GM18868 (cell line): Measurements from ENCODE around the gene ASB13.
A peak's percentile ranks its signal among the peaks of the same experiment; 100 is the strongest.
"Not testable (repeated sequence)": the region's sequence is repeated elsewhere in the genome, so short reads cannot be mapped to it uniquely, and the experiment has no call there.

ENCODE experiments used
- ATAC-seq: cut with Tn5 transposase; IDR thresholded peaks from one replicate; pipeline ENCODE4 v1.9.1; 2021; ENCODE audit warnings: mild to moderate bottlenecking, moderate library complexity; ENCODE audit not compliant: unreplicated experiment

The ASB13 gene

DNA sequence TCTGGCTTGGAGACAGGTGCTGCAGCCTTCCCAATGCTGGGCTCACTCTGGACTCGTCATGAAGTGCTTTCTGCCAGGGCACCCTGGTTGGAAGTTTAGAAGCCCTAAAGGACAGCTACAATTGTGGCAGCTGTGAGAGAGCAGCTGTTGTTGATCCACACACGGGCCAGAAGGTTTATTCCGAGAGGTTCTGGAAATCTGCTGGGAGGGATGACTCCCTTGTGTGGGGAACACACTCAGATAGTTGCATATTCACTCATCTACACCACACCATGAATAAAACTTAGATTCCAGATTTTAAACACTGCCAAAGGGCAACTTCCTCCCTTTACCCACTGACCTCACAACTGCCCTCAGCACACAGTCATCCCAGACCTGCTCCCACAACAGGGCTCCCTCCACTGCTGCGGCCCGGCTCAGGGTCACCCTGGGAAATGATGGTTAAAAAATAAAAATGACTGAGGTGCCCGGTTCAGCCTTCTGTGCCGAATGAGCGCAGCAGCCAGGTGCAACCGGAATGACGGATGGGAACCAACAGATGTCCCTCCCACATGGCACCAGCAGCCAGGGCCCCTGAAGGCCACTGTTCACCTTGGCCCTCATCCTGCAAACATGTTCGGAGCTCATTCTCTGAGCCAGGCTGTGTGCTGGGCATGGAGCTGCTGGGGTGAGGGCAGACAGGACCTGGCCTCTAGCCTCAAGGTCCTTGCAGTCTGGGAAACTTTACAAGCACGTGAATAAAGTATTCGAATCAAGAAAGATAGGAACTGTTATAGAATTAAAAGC, 40.2 kb downstream of the ASB13 start:
- no peak for ATAC-seq

DNA sequence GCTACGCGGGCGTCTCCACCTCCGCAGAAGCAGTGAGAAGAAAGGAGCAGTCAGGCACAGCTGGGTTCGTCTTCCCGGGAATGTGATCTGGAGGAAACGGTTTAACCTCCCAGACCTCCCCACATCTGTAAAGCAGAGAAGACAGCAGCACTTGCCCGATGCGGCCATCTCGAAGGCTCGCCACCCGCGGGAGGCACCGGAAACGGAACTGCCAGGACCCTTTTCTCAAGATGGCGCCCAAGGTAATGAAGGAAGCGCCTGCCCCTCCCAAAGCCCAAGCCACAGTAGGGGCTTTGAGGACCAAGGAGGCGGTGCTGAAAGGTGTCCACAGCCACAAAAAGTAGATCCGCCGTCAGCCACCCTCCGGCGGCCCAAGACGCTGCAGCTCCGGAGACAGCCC, 41.7 kb downstream of the ASB13 start:
- no peak for ATAC-seq

DNA sequence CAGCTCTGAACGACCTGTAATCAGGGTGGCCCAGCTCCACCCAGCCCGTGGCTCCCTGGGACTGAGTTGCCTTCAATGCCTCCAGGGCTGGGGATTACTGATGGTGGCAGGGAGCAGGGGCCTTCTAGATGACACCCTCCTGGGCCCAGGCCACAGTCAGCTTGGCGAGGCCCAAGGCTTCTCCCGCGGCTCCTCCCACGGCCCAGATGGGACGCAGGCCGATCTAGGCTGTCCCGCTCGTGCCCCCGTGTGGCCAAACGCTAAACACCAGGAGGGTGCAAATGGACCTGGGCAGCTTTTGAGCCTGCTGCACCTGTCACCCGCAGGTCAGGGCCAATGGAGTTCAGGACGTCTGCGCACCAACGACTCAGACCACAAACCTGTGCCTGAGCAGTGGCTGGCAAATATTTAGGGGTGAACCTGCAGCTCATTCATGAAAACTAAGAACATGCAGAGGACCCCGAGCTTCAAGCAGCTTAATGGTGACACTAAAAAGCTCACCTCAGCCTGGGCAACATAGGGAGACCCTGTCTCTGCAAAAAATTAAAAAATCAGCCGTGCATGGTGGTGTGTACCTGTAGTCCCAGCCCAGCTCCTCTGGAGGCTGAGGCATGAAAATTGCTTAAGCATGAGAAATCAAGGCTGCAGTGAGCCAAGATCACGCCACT, 43.2 kb downstream of the ASB13 start:
- peak; percentile 97 for ATAC-seq

DNA sequence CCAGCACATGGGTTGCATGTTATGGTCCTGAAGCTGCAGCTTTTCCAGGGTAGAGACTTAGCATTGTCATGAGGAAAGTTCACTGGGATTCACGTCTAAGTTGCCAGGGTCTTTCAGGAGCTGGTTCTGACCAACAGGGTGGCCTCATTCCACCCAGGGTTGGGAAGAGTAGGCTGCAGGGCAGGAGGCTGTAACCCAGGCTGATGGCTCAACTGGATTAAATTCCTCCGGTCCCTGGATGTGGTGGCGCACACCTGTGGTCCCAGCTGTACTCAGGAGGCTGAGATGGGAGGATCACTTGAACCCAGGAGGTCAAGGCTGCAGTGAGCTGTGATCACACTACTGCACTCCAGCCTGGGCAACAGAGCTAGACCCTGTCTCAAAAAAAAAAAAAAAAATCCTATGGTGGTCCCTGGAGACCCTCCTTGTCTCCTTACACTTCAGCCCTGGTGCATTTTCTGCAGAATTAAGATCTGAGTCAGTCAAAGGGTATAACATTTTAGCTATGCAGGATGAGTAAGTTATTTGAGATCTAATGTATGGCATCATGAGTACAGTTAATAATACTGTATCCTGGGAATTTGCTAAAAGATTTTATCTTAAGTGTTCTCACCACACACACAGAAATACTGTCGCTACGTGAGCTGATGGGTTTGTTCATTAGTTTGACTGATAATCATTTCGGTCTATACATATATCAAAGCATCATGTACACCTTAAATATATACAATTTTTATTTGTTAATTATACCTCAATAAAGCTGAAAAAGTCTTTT, 44.0 kb downstream of the ASB13 start:
- no peak for ATAC-seq

DNA sequence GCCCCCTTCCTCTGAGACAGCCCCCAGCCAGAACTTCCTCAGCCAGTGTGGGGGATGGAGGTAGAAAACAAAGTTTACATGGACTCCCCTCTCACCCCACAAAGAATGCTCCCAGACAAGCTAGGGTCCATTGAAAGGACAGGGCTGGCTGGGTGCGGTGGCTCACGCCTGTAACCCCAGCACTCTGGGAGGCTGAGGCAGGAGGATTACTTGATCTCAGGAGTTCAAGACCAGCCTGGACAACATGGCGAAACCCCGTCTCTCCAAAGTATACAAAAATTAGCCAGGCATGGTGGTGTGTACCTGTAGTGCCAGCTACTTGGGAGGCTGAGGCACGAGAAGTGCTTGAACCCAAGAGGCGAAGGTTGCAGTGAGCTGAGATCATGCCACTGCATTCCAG, 45.0 kb downstream of the ASB13 start:
- ATAC-seq: not testable (repeated sequence)

DNA sequence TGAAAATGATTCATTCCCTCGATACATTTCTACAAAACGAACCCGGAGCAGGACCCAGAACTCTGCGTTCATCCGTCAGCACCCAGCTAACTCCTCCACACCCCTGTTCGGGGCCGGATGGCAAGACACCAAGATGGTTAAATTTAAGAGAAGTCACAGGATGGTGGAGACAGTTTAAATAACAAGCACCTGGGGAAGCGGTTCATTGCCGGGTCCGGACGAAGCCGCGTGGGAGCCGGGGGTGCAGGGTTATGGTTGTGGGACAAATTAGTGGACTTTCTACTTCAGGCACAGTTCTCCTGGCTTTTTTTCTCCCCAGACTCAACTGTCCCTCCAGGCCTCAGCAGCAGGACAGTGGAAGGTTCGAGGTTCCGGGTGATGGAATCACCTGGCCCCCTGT, 45.4 kb downstream of the ASB13 start:
- no peak for ATAC-seq

DNA sequence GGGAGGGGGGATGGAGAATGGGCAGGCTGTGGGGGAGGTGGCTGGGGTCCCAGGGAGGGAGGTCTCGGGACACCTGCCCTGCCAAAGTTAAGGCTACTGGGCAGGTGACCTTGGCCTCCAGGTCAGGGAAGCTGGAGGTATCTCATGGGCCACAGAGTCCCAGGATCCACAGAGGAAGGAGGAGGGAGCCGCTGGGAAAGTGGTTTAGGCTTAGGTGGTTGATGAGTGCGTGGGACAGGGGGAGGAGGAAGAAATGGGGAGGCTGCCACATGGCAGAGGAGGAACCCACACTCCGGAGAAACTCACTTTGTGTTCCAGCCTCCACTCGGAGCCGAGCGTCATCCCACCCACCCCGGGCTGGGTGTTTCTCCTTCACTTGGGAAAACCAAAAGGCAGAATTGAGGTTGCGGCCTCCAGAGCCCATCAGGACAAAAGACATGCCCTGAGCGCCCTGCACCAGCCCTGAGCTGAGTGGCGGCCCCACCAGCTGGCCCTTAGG, 46.1 kb downstream of the ASB13 start:
- no peak for ATAC-seq

DNA sequence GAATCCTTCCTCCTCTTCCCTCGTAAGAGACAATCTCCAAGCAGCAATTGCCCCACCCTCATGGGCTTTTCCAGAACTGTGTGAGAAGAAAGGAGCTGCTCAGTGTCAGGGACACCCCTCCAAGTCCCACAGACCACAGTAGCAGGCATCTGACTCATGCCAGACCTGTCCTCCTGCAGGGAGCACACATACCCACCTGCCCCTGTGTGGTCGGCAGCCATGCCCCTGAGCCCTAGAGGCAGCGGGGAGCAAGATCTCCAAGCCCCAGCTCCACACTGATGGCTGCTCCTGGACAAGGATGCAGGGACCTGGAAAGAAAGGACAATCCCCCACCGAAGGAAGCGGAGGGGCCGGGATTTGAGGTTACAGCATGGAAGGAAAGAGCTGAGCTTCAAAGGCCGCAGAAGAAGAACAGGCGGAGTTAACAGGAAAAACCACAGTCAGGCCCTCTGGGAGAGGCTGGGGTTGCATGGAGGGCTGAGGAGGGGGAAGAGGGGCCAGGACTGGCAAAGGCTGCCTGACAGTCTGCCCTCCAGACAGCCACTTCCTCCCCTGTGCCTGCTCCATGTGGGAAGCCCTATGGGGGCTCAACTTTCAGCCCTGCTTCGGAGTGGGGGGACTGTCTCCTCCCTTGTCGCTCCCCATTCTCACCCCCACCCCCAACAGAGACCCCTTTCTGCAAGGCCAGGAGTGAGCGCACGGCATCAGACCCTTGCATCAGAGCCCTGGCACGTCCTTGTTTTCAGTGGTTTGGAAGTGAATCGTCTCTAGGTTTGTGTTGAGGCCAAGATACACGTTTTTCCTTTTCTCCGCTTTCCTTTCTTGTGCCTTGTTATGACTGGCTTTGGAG, 46.8 kb downstream of the ASB13 start:
- ATAC-seq: no peak

DNA sequence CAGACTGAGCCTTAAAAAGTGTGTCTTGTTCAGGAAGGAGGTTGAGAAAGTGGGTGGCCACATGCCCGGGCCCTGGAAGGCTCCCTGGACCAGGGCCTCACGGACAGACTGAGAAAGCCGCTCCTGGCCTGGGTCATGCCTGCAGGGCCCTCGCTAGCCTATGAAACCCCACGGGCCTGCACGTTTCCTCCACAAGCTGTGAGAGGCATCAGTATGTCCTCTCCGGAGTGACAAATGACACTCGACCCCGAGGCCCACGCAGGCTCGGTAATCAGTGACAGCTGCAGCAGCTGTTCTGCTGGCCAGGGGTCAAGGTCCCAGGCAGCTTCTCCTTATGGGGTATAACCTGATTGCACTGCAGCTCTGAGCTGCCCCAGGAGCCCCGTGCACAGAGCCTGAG, 47.6 kb downstream of the ASB13 start:
- ATAC-seq: no peak

DNA sequence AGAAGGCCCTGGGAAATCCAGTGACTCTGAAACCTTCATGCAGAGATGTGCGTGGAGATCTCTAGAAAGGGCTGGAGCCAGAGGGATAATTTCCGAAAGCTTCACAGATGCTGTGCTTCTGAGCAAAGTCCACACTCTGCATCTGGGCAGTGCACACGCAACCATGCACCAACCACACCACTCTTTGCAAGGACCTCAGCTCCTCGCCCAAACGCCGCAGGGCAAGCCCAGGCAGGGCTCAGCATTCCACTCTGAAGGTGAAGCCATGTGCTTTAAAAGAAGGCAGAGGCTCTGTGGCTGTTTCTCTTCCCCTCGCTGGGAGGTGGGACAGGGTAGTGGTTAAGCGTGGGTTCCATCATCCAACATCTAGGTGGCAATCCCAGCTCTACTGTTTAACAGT, 48.4 kb downstream of the ASB13 start:
- no peak for ATAC-seq

DNA sequence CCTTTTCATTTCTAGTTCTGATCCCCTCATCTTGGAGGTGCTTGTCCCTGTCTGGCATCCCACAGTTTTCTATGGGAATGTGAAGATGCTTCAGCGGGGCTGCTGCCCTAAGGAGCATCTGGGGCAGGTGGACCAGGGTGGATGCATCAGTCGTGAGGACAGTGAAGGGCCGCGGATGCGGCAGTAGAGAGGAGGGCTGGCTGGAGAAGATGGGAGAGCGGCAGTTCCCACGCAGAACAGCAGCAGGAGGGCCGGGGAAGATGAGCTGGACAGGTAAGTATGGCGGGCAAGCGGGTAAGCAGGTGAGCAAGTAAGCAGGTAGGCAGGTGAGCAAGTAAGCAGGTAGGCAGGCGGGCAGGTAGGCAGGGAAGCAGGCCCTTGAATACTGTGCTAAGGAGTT, 48.9 kb downstream of the ASB13 start:
- no peak for ATAC-seq

DNA sequence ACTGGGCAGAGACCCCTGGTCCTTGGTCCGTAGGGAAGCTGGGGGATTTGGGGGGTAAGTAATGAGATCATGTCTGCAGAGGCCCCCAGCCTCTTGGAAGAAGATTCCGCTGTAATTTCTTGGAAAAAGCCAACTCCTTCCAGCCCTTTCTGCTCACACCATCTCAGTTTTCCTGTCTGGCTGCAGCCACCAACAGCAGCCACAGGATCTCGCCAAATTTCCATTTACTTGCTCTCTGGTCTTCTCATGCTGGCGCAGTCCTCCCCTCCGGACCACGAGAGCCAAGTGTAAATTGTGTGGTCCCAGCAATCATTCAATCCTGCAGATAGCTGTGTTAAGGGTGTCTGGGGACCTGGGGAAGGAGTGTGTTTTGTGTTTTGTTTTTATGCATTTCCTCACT, 49.6 kb downstream of the ASB13 start:
- no peak for ATAC-seq

DNA sequence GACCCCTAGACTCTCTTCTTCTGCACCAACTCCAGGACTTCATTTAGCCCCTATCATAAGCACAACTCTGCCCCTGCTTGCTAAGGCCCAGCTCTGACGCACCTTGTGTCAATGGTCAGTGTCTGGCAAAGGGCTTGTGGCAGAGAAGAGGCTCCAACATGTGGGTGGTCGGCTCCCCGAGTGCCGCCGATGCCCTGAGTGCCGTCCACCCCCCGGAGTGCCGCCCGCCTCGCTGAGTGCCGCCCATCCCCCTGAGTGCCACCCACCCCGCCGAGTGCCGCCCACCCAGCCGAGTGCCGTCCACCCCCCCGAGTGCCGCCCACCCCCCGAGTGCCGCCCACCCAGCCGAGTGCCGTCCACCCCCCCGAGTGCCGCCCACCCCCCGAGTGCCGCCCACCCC, 50.3 kb downstream of the ASB13 start:
- ATAC-seq: no peak

DNA sequence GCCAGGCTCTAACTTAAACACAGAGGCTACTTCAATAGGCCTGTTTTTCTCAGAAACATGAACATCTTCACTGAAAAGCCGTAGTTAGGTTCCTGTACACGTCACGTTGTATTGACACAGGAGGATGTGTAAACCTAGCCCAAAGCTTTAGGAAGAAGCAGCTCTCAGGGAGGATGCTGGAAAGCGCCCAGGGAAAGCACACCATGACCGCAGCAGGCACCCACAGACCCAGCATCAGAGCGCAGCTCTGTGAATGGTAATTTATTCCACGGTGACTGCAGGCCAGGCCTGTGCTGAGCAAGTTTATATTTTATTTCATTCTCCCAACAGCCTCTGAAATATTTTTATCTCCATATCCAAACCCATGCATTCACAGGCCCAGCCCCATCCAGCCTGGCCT, 51.1 kb downstream of the ASB13 start:
- no peak for ATAC-seq

DNA sequence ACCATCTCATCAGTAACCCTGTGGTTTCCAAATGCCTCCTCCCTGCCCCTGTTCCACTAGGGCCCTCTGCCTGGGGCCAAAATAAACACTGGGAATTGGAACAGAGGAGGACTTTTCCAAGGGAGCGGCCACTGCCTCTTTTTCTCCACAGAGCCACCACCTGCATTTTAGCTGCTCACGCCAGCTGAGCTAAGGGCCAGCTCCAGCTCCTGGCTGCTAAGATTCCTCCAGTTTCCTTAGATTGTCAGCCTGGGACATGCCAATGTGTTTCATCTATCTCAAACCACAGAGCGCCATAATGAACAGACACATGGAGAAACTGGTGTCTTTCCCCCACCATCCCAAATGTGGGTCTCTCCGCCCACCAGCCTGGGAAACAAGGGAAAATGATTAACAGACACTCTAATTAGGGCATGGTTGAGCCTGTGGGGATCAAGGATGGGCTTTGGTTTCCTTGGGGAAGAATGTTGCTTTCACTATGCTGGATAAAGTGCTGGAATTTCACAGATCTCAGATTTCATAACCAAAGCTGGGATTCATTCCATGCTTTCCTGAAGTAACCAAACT, 52.2 kb downstream of the ASB13 start:
- ATAC-seq: no peak

DNA sequence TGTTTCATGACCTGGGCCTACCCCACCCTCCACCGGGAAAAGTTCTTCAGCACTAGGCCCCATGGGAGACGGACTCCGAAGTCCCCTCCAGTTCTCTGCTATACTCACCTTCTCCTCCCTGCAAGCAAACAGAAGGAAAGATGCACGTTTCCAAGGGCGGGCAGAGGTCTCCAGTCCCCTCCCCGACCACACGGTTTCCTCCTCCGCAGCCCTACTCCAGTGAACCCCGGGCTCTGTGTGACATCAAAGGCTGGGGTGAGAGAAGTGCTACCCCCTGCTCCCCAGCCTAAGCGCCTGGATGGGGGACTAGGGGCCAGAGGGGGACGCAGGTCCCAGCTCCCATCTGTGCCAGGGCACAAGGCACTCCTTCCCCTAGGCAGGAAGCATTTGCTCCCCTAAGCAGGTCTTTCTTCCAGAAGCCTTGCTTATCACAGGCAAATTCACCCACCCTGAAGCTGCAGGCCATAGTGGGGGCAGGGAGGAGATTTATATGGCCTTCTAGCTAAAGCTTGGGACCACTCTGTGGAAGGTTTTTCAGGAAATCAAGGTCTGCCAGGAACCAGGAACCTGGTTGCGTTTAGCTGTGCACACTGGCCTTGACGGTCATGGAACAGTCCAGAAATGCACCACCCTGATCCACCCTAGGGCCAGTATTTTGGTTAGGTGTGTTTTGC, 52.8 kb downstream of the ASB13 start:
- ATAC-seq: no peak

DNA sequence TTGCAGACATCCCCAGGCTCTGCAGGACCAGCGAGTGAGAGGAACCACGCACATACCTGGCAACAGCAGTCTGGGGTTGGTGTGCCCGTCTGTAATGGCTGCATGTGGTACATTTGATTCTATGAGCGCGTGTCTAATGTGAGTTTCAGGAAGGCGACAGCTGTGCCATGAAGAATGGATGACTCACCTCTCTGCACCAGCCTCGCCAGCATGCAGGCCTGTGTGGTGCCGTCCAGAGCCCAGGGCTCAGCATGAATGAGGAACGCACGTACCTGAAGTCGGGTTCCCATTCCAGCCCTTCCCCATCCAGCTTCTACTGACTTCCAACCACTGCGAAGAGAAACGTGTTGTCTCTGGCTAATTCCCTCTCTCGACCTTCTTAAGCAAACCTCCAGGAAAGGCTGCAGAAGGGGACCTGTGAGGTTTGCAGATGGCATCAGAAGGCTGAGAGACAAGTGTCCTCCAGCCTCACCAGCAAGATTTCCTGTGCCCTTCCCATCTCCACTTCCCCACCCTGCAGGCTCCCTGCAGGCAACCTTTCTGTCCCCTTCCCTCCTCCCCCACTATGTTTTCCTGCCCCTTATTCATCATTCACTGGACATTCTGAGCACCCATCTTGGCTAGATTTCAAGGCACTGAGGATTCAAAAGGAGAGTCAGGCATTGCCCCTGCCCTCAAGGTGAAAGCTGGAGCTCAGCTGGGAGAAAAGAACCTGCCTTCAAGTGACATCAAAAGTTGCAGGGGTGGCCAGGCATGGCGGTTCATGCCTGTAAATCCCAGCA, 54.3 kb downstream of the ASB13 start:
- ATAC-seq: no peak

DNA sequence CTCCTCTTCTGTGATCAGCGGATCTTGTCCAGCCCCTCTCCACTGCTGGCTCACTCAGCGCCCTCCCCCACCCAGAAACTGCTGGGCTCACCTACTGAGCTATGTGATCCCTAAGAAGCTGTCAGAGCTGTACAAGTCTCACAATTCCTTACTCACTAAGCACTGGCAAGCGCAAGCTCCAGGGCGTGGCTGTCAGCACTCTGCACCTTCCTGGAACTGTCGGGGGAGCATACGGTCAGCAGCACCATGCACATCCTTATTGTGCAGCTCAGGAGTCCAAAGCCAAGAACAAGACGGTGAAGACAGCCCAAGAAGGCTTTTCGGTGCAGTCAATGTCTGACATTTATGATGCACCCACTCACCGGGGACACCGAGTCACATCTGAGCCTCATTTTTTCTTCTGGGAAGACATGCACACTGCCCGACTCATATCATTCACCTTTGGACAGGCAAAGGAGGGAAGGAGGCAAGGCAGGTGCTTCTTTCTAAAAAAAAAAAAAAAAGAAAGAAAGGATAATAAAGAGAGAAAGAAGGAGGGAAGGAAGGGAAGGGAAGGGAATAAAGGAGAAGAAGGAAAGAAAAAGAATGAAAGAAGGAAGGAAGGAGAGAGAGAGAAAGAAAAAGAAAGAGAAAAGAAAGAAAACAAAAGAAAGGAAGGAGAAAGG, 56.3 kb downstream of the ASB13 start:
- ATAC-seq: no peak
